ENCODE results near the gene RETREG2.
"Not testable (repeated sequence)": the region's sequence is repeated elsewhere in the genome, so short reads cannot be mapped to it uniquely, and the experiment has no call there.

RETREG2 gene

GRCh38 chr2:219197388-219197787, 19.3 kb downstream of the RETREG2 start:
- DNase-seq (ENCODE audit: low read depth, low spot score), result no peak

- no peak for DNase-seq (ENCODE audit: low read depth, low spot score)
Measured at GRCh38 chr2:219198974-219199373, 20.9 kb downstream of the RETREG2 start.

- no peak for DNase-seq (ENCODE audit: low read depth, low spot score)
Measured at GRCh38 chr2:219199470-219200211, 21.6 kb downstream of the RETREG2 start.

GRCh38 chr2:219200502-219201326, 22.6 kb downstream of the RETREG2 start:
- not testable (repeated sequence) for DNase-seq (ENCODE audit: low read depth, low spot score)

- DNase-seq (ENCODE audit: low read depth, low spot score), result not testable (repeated sequence)
Measured at GRCh38 chr2:219201331-219201730, 23.3 kb downstream of the RETREG2 start.

GRCh38 chr2:219204425-219205164, 26.5 kb downstream of the RETREG2 start:
- DNase-seq (ENCODE audit: low read depth, low spot score), result no peak

GRCh38 chr2:219205165-219205538, 27.1 kb downstream of the RETREG2 start:
- no peak for DNase-seq (ENCODE audit: low read depth, low spot score)

- DNase-seq (ENCODE audit: low read depth, low spot score), result no peak
Measured at GRCh38 chr2:219205981-219206327, 27.9 kb downstream of the RETREG2 start.

- peak; percentile 73 for DNase-seq (ENCODE audit: low read depth, low spot score)
Measured at GRCh38 chr2:219206328-219207133, 28.5 kb downstream of the RETREG2 start, which contains the start of gene ZFAND2B. Gene ZFAND2B (plus strand): TSS chr2:219206782. CDS start chr2:219206988, 206 bp downstream.

GRCh38 chr2:219207134-219207883, 29.2 kb downstream of the RETREG2 start:
- no peak for DNase-seq (ENCODE audit: low read depth, low spot score)

GRCh38 chr2:219207884-219208740, 30.0 kb downstream of the RETREG2 start:
- DNase-seq (ENCODE audit: low read depth, low spot score), result no peak

- DNase-seq (ENCODE audit: low read depth, low spot score), result no peak
Measured at GRCh38 chr2:219209236-219210195, 31.4 kb downstream of the RETREG2 start.

- no peak for DNase-seq (ENCODE audit: low read depth, low spot score)
Measured at GRCh38 chr2:219210196-219210885, 32.3 kb downstream of the RETREG2 start.

GRCh38 chr2:219210886-219211362, 32.8 kb downstream of the RETREG2 start:
- DNase-seq (ENCODE audit: low read depth, low spot score), result no peak

GRCh38 chr2:219213026-219213415, 34.9 kb downstream of the RETREG2 start:
- DNase-seq (ENCODE audit: low read depth, low spot score), result no peak

GRCh38 chr2:219213486-219214071, 35.5 kb downstream of the RETREG2 start:
- no peak for DNase-seq (ENCODE audit: low read depth, low spot score)

- no peak for DNase-seq (ENCODE audit: low read depth, low spot score)
Measured at GRCh38 chr2:219214141-219214540, 36.1 kb downstream of the RETREG2 start.

All from brain pericyte (primary cell).